IMR-90 (cell line): ENCODE measurements around the gene INPP5A. TPM values are rescaled to one million over a fixed set of nuclear protein-coding genes. Genes with fewer than 3 reads are reported as not detected.

Experiments
- ATAC-seq: fragments of 200-7000 bp; cut with Tn5 transposase; 2 replicates; pipeline ENCODE4 v1.9.1; 2020; ENCODE audit warnings: low read depth, mild to moderate bottlenecking, moderate library complexity
- BruUV-seq: library from RNA; stranded (reverse); fragments of 400-500 nt; replicated peaks from 2 replicates; lab custom pipeline; 2021; lab: Mats Ljungman, UMichigan
- CTCF ChIA-PET: fragments of 300-600 bp; formaldehyde crosslinking; extraction: SDS; loops from one replicate; lab custom pipeline; 2021; ENCODE audit warnings: antibody characterized with exemption; lab: Yijun Ruan, JAX
- POLR2A ChIA-PET: fragments of 300-600 bp; sonication (Branson Sonifier 250); formaldehyde crosslinking; loops from one replicate; lab custom pipeline; 2022; ENCODE audit warnings: antibody characterized with exemption; ENCODE audit not compliant: unreplicated experiment; lab: Charles Lee
- DNase-seq: peaks from one replicate; pipeline ENCODE4 v3.0.0; 2013
- H2AFZ ChIP-seq: replicated peaks from 2 replicates; pipeline ENCODE3; 2013; ENCODE audit warnings: low read length, mild to moderate bottlenecking; ENCODE audit not compliant: poor library complexity
- H2AK5ac ChIP-seq: 2 replicates; pipeline ENCODE4 v1.6.1; 2013; ENCODE audit warnings: low read depth, low read length, inconsistent platforms
- H2AK9ac ChIP-seq: replicated peaks from 2 replicates; pipeline ENCODE3; 2013; ENCODE audit warnings: mild to moderate bottlenecking, low read depth, low read length, moderate library complexity; ENCODE audit not compliant: poor library complexity
- H2BK120ac ChIP-seq: 2 replicates; pipeline ENCODE4 v1.6.1; 2013; ENCODE audit warnings: low read depth, low read length, inconsistent platforms
- H2BK15ac ChIP-seq: 3 replicates; pipeline ENCODE4 v1.6.1; 2013; ENCODE audit warnings: low read depth, low read length, inconsistent platforms
- H2BK20ac ChIP-seq: 2 replicates; pipeline ENCODE4 v1.6.1; 2013; ENCODE audit warnings: low read depth, mild to moderate bottlenecking, inconsistent platforms, low read length, moderate library complexity
- H2BK5ac ChIP-seq: 2 replicates; pipeline ENCODE4 v1.6.1; 2013; ENCODE audit warnings: mild to moderate bottlenecking, low read depth, low read length, inconsistent platforms; ENCODE audit not compliant: poor library complexity, severe bottlenecking
- H3K14ac ChIP-seq: replicated peaks from 2 replicates; pipeline ENCODE4 v1.6.1; 2013; ENCODE audit warnings: low read depth, low read length, inconsistent platforms
- H3K18ac ChIP-seq: 2 replicates; pipeline ENCODE4 v1.6.1; 2013; ENCODE audit warnings: low read depth, low read length, control low read depth
- H3K23ac ChIP-seq: 2 replicates; pipeline ENCODE4 v1.6.1; 2013; ENCODE audit warnings: low read depth, low read length, inconsistent platforms
- H3K27ac ChIP-seq: 2 replicates; pipeline ENCODE4 v1.5.1; 2013; ENCODE audit warnings: mild to moderate bottlenecking, control low read depth, low read length; ENCODE audit not compliant: insufficient read depth
- H3K27me3 ChIP-seq: 2 replicates; pipeline ENCODE4 v1.6.1; 2013; ENCODE audit warnings: low read length; ENCODE audit not compliant: control insufficient read depth, insufficient read depth
- H3K36me3 ChIP-seq: 2 replicates; pipeline ENCODE4 v1.6.1; 2013; ENCODE audit warnings: low read length, mixed read lengths; ENCODE audit not compliant: control insufficient read depth, insufficient read depth
- H3K4ac ChIP-seq: 2 replicates; pipeline ENCODE4 v1.6.1; 2013; ENCODE audit warnings: low read depth, low read length, inconsistent platforms
- H3K4me1 ChIP-seq: 2 replicates; pipeline ENCODE4 v1.6.1; 2013; ENCODE audit warnings: low read length, mixed read lengths; ENCODE audit not compliant: control insufficient read depth, insufficient read depth
- H3K4me2 ChIP-seq: 2 replicates; pipeline ENCODE4 v1.6.1; 2013; ENCODE audit warnings: low read depth, mild to moderate bottlenecking, control low read depth, low read length, moderate library complexity
- H3K4me3 ChIP-seq: 2 replicates; pipeline ENCODE4 v1.5.1; 2013; ENCODE audit warnings: low read depth, mild to moderate bottlenecking, control low read depth, low read length, moderate library complexity; ENCODE audit not compliant: insufficient read depth
- H3K56ac ChIP-seq: 2 replicates; pipeline ENCODE4 v1.6.1; 2013; ENCODE audit warnings: low read length, inconsistent platforms; ENCODE audit not compliant: insufficient read depth; ENCODE audit errors: extremely low read depth
- H3K79me1 ChIP-seq, 2 experiments: 2 replicates each; pipeline ENCODE4 v1.6.1; 2013; ENCODE audit warnings: low read length in 2 of 2, inconsistent platforms in 1 of 2, low read depth in 1 of 2
- H3K9ac ChIP-seq: 2 replicates; pipeline ENCODE4 v1.6.1; 2013; ENCODE audit warnings: low read depth, low read length, control low read depth
- H3K9me1 ChIP-seq: 2 replicates; pipeline ENCODE4 v1.6.1; 2013; ENCODE audit warnings: low read length, inconsistent platforms; ENCODE audit not compliant: insufficient read depth
- H3K9me3 ChIP-seq: 2 replicates; pipeline ENCODE4 v1.6.1; 2013; ENCODE audit warnings: low read length; ENCODE audit not compliant: control insufficient read depth, insufficient read depth
- H4K20me1 ChIP-seq: 2 replicates; pipeline ENCODE4 v1.6.1; 2013; ENCODE audit warnings: low read length, inconsistent platforms; ENCODE audit not compliant: insufficient read depth
- H4K5ac ChIP-seq: 2 replicates; pipeline ENCODE4 v1.6.1; 2013; ENCODE audit warnings: mild to moderate bottlenecking, low read depth, low read length, control low read depth
- H4K8ac ChIP-seq, 2 experiments: 2 replicates each; pipeline ENCODE4 v1.6.1; 2013; ENCODE audit warnings: low read depth in 2 of 2, low read length in 2 of 2, control low read depth in 1 of 2, inconsistent platforms in 1 of 2
- H4K91ac ChIP-seq: 2 replicates; pipeline ENCODE4 v1.6.1; 2013; ENCODE audit warnings: low read depth, low read length, inconsistent platforms; ENCODE audit not compliant: insufficient read depth
- BHLHE40 ChIP-seq: fragments of 150-350 bp; IDR thresholded peaks from 2 replicates; pipeline ENCODE4 v1.6.1; 2016; ENCODE audit warnings: mild to moderate bottlenecking, low read depth, low read length
- WGBS, 2 experiments: methylation state at CpG; one replicate each; pipeline versions ENCODE4 v1.1.5 to v1.1.7; 2013; ENCODE audit warnings: missing lambda C conversion rate in 2 of 2; ENCODE audit not compliant: insufficient read length in 1 of 2; ENCODE audit errors: extremely low coverage in 2 of 2; 5-methylcytosine and 5-hydroxymethylcytosine counted together
- dilution Hi-C: fragments of 300-500 bp; cut with HindIII; formaldehyde crosslinking; loops from one replicate; pipeline ENCODE4 v1.14.3; 2018; ENCODE audit warnings: low sequenced_read_pairs; ENCODE audit not compliant: unreplicated experiment
- in situ Hi-C: fragments of 300-500 bp; cut with MboI; formaldehyde crosslinking; loops from 3 replicates; pipeline ENCODE4 v1.14.3; 2019; ENCODE audit warnings: low sequenced_read_pairs, inconsistent platforms, mixed read lengths
- intact Hi-C: fragments of 100-400 bp; cut with micrococcal nuclease; formaldehyde crosslinking; loops from 2 replicates; pipeline ENCODE4 v1.10.0; 2022
- polyA plus RNA-seq, 3 experiments: library from polyadenylated mRNA; depleted of rRNA; stranded (reverse); fragments of >200 nt; gene quantifications; 2 replicates each; pipeline ENCODE4 v1.2.3, GENCODE V29; 2012; ENCODE audit warnings: low replicate concordance in 1 of 3
- total RNA-seq: library from RNA; depleted of rRNA; stranded (reverse); fragments of >200 nt; gene quantifications from 2 replicates; pipeline ENCODE4 v1.2.3, GENCODE V29; 2012

Gene INPP5A
- total and polyA plus RNA-seq, 2 of the 4 experiments (the other 2 are of a cell fraction) = 21.4 to 36.7 TPM

DNA sequence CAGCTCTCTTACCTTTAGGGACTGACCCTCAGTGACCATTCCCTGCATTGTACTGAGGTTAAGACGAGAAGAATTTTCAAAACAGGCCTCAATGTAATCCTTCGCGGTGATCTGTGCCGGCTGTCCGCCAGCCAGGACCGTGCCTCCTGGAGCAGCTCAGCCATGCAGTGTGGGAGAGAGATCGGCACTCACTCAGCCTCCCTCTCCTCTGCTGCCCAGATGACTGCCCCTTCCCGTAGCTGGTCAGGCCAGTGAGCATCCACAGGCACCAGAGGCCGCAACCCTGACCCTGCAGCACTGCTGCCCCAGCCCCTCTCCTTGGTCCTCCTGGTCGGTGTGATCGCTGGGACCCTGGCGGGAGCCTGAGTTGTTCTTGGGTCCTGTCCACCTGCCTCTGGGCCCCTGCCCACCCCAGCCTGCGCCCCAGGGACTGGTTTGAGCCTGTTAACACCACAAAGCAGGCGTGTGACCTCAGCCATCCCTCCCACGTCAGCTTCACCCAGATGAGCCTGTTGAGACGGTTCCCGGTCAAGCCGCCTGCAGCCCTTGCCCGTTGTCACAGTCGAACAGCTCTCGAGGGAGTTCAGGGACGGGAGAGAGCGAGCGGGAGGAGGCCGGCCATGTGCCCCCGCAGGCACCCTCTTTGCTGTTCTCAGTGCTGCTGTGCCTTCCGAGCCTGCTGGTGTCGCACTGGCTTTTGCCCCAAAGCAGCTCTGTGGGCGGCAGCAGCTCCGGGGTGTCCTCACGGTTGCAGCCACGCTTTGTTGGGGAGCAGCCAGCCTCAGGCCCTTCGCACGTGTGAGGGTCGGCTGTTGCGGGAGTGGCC is 211.2 kb downstream of the INPP5A start:
- no peak overlapping the region for H4K5ac ChIP-seq
- in situ Hi-C loops = no loop called here
- CTCF ChIA-PET = no interaction called here

More for the DNA sequence above, 211.2 kb downstream of the INPP5A start:
- no peak overlapping the region for H3K9ac ChIP-seq
- H2AFZ ChIP-seq = no peak overlapping the region
- H3K56ac ChIP-seq = no peak overlapping the region
- H3K14ac ChIP-seq = no peak overlapping the region
- peaks cover 0 to 2% of the 10 kb centered on the region in 2 experiments; a peak in 1 of 4 replicates for H3K79me1 ChIP-seq
- no peak overlapping the region for H2BK120ac ChIP-seq
- no peak overlapping the region for H3K4ac ChIP-seq
- H2BK20ac ChIP-seq = no peak overlapping the region
- no peak overlapping the region for H2BK5ac ChIP-seq
- H3K4me3 ChIP-seq = no peak overlapping the region
- no peak for ATAC-seq
- H3K18ac ChIP-seq = no peak overlapping the region
- H4K8ac ChIP-seq = no peak overlapping the region
- no TSS peak for BruUV-seq
- H2AK5ac ChIP-seq = no peak overlapping the region
- H3K27ac ChIP-seq = no peak overlapping the region
- no peaks in the 10 kb centered on the region for H3K27me3 ChIP-seq
- no peaks in the 10 kb centered on the region for H3K9me3 ChIP-seq
- no peaks in the 10 kb centered on the region for H3K9me1 ChIP-seq
- POLR2A ChIA-PET = no interaction called here
- H3K4me2 ChIP-seq = no peak overlapping the region
- intact Hi-C loops = no loop called here
- H2AK9ac ChIP-seq = no peak overlapping the region
- dilution Hi-C loops = no loop called here
- H3K23ac ChIP-seq = no peak overlapping the region
- H2BK15ac ChIP-seq = no peak overlapping the region
- peaks cover 3% of the 10 kb centered on the region; the same call in 1 of the 2 replicates for H3K36me3 ChIP-seq
- WGBS, 2 experiments = 91% methylated on average over 23 of the region's 36 CpGs; no CpG with 5 or more reads in 1 of the 2 experiments
- DNase-seq = no peak
- H4K91ac ChIP-seq = no peak overlapping the region
- no peak for TF ChIP-seq BHLHE40
- H4K20me1 ChIP-seq = no peaks in the 10 kb centered on the region; the same call in 1 of the 2 replicates
- H3K4me1 ChIP-seq = peaks cover 4% of the 10 kb centered on the region
